Measurements from ENCODE around the gene STARD13.

GRCh38 chr13:33106656-33107360 lies 178.7 kb downstream of the STARD13 start:
- TF ChIP-seq CTCF (conservative IDR thresholded peaks at IDR 0.05; ENCODE audit: low read length): no peak
- no peak for TF ChIP-seq EZH2phosphoT487 (IDR thresholded peaks at IDR 0.05; ENCODE audit: borderline replicate concordance, low read depth, low read length)

Measured in OCI-LY7 (cell line).